Measurements from ENCODE around the gene MLXIPL.
"Not testable (repeated sequence)": the region's sequence is repeated elsewhere in the genome, so short reads cannot be mapped to it uniquely, and the experiment has no call there.

The MLXIPL gene

GRCh38 chr7:73611017-73611555 is 13.2 kb downstream of the MLXIPL start:
- TF ChIP-seq CTCF (IDR thresholded peaks at IDR 0.05; ENCODE audit: insufficient read depth, low read depth, low read length, missing control alignments), result no peak
- H3K4me3 ChIP-seq (ENCODE audit: low read depth, low read length), result no peak overlapping the region
- no peak for DNase-seq (ENCODE audit: low read depth)

GRCh38 chr7:73610105-73610504 is 14.2 kb downstream of the MLXIPL start:
- TF ChIP-seq CTCF (IDR thresholded peaks at IDR 0.05; ENCODE audit: insufficient read depth, low read depth, low read length, missing control alignments), result no peak
- no peak overlapping the region for H3K4me3 ChIP-seq (ENCODE audit: low read depth, low read length)
- DNase-seq (ENCODE audit: low read depth), result no peak

GRCh38 chr7:73607692-73607983 is 16.7 kb downstream of the MLXIPL start:
- DNase-seq (ENCODE audit: low read depth); H3K4me3 ChIP-seq (ENCODE audit: low read depth, low read length): not testable (repeated sequence)

- peak; percentile 53 for DNase-seq (ENCODE audit: low read depth)
- TF ChIP-seq CTCF (IDR thresholded peaks at IDR 0.05; ENCODE audit: insufficient read depth, low read depth, low read length, missing control alignments), result peak; percentile 93
- H3K4me3 ChIP-seq (ENCODE audit: low read depth, low read length), result no peak overlapping the region
Observed at GRCh38 chr7:73606801-73607691, 17.3 kb downstream of the MLXIPL start.

GRCh38 chr7:73605601-73606220 is 18.6 kb downstream of the MLXIPL start:
- no peak overlapping the region for H3K4me3 ChIP-seq (ENCODE audit: low read depth, low read length)
- DNase-seq (ENCODE audit: low read depth), result no peak
- no peak for TF ChIP-seq CTCF (IDR thresholded peaks at IDR 0.05; ENCODE audit: insufficient read depth, low read depth, low read length, missing control alignments)

GRCh38 chr7:73602721-73603651 is 21.3 kb downstream of the MLXIPL start:
- no peak for DNase-seq (ENCODE audit: low read depth)
- H3K4me3 ChIP-seq (ENCODE audit: low read depth, low read length), result no peak overlapping the region
- TF ChIP-seq CTCF (IDR thresholded peaks at IDR 0.05; ENCODE audit: insufficient read depth, low read depth, low read length, missing control alignments), result no peak

GRCh38 chr7:73599916-73600315 is 24.4 kb downstream of the MLXIPL start:
- TF ChIP-seq CTCF (IDR thresholded peaks at IDR 0.05; ENCODE audit: insufficient read depth, low read depth, low read length, missing control alignments), result no peak
- no peak overlapping the region for H3K4me3 ChIP-seq (ENCODE audit: low read depth, low read length)
- no peak for DNase-seq (ENCODE audit: low read depth)
